Esophagus squamous epithelium (tissue), 4 donors: Measurements from ENCODE around the gene SVIL.
"Not testable (repeated sequence)": the region's sequence is repeated elsewhere in the genome, so short reads cannot be mapped to it uniquely, and the experiment has no call there.

Experiments
- POLR2A ChIP-seq, 4 donors: fragments of 450-650 bp; IDR thresholded peaks; one replicate each; pipeline ENCODE4 v1.6.1; 2017; ENCODE audit warnings: antibody characterized with exemption in 4 of 4, mild to moderate bottlenecking in 4 of 4, moderate library complexity in 3 of 4
- TF ChIP-seq, protein P1 (sequence below), 6 experiments: fragments of 450-650 bp in 4 of 6; fragments of 200-600 bp in 2 of 6; sonication (generic) in 2 of 6; IDR thresholded peaks; one replicate each; pipeline ENCODE4 v1.5.1; 2016 to 2019; ENCODE audit warnings: antibody characterized with exemption in 6 of 6, mild to moderate bottlenecking in 4 of 6, moderate library complexity in 4 of 6

GRCh38 chr10:29549493-29549892 is 85.3 kb downstream of the SVIL start:
- TF ChIP-seq, protein P1, sequence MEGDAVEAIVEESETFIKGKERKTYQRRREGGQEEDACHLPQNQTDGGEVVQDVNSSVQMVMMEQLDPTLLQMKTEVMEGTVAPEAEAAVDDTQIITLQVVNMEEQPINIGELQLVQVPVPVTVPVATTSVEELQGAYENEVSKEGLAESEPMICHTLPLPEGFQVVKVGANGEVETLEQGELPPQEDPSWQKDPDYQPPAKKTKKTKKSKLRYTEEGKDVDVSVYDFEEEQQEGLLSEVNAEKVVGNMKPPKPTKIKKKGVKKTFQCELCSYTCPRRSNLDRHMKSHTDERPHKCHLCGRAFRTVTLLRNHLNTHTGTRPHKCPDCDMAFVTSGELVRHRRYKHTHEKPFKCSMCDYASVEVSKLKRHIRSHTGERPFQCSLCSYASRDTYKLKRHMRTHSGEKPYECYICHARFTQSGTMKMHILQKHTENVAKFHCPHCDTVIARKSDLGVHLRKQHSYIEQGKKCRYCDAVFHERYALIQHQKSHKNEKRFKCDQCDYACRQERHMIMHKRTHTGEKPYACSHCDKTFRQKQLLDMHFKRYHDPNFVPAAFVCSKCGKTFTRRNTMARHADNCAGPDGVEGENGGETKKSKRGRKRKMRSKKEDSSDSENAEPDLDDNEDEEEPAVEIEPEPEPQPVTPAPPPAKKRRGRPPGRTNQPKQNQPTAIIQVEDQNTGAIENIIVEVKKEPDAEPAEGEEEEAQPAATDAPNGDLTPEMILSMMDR (IDR thresholded peaks at IDR 0.05), result not testable (repeated sequence)
- not testable (repeated sequence) for TF ChIP-seq POLR2A (IDR thresholded peaks at IDR 0.05)
